GM18909 (cell line): ENCODE results near the gene CLDN6.

Experiments used
- ATAC-seq: cut with Tn5 transposase; IDR thresholded peaks from one replicate; pipeline ENCODE4 v1.9.1; 2021; ENCODE audit warnings: mild to moderate bottlenecking; ENCODE audit not compliant: unreplicated experiment, poor library complexity

The CLDN6 gene

GRCh38 chr16:3015865-3016521 is 2.0 kb downstream of the CLDN6 start:
- no peak for ATAC-seq

GRCh38 chr16:3014971-3015370 is 3.0 kb downstream of the CLDN6 start:
- no peak for ATAC-seq

- ATAC-seq = no peak
Observed at GRCh38 chr16:3013998-3014690, 3.8 kb downstream of the CLDN6 start.

GRCh38 chr16:3013491-3013951 is 4.5 kb downstream of the CLDN6 start:
- no peak for ATAC-seq

GRCh38 chr16:3012828-3013420 is 5.1 kb downstream of the CLDN6 start, which contains the start of gene CLDN9:
TSS of gene CLDN9 (plus strand) at chr16:3012923. CDS start at chr16:3013363, 440 bp downstream.
- ATAC-seq = no peak

GRCh38 chr16:3012246-3012645 is 5.7 kb downstream of the CLDN6 start:
- no peak for ATAC-seq

- no peak for ATAC-seq
Observed at GRCh38 chr16:3010510-3010909, 7.5 kb downstream of the CLDN6 start.

GRCh38 chr16:3009568-3010390 is 8.2 kb downstream of the CLDN6 start:
- ATAC-seq = no peak

GRCh38 chr16:3008690-3009037 is 9.3 kb downstream of the CLDN6 start:
- ATAC-seq = no peak

GRCh38 chr16:3007957-3008689 is 9.9 kb downstream of the CLDN6 start:
- ATAC-seq = no peak

GRCh38 chr16:3007059-3007956 is 10.7 kb downstream of the CLDN6 start:
- ATAC-seq = no peak

- ATAC-seq = no peak
Observed at GRCh38 chr16:3004781-3005284, 13.2 kb downstream of the CLDN6 start.

- ATAC-seq = peak; percentile 18
Observed at GRCh38 chr16:3004319-3004718, 13.7 kb downstream of the CLDN6 start.

- peak; percentile 93 for ATAC-seq
Observed at GRCh38 chr16:3003582-3004270, 14.3 kb downstream of the CLDN6 start.

GRCh38 chr16:3001316-3001715 is 16.7 kb downstream of the CLDN6 start:
- ATAC-seq = no peak

- no peak for ATAC-seq
Observed at GRCh38 chr16:3000540-3000939, 17.4 kb downstream of the CLDN6 start.

GRCh38 chr16:2999929-3000328 is 18.1 kb downstream of the CLDN6 start:
- no peak for ATAC-seq

GRCh38 chr16:2996298-2996697 is 21.7 kb downstream of the CLDN6 start:
- no peak for ATAC-seq
